Activated CD4-positive, CD25-positive, alpha-beta regulatory T cell (primary cell): Measurements from ENCODE around the gene DEPDC5.

Experiments
- DNase-seq, 4 experiments: peaks; one replicate each; lab custom pipeline; 2025; lab: John Stamatoyannopoulos, UW

Gene DEPDC5

GRCh38 chr22:31852691-31853421 is 99.0 kb downstream of the DEPDC5 start:
- DNase-seq: no peak

GRCh38 chr22:31853736-31854495 is 100.1 kb downstream of the DEPDC5 start:
- DNase-seq: no peak

- DNase-seq: no peak
Observed at GRCh38 chr22:31857247-31857646, 103.4 kb downstream of the DEPDC5 start.

- DNase-seq: peak in 1 of 4 experiments; percentile 5
Observed at GRCh38 chr22:31861226-31861840, 107.5 kb downstream of the DEPDC5 start.

- no peak for DNase-seq
Observed at GRCh38 chr22:31866918-31867317, 113.1 kb downstream of the DEPDC5 start.

- DNase-seq: no peak
Observed at GRCh38 chr22:31867386-31868153, 113.8 kb downstream of the DEPDC5 start.

- DNase-seq: no peak
Observed at GRCh38 chr22:31869739-31870138, 115.9 kb downstream of the DEPDC5 start.

GRCh38 chr22:31870890-31871289 is 117.1 kb downstream of the DEPDC5 start:
- DNase-seq: no peak

- no peak for DNase-seq
Observed at GRCh38 chr22:31871480-31871879, 117.7 kb downstream of the DEPDC5 start.

GRCh38 chr22:31872209-31872608 is 118.4 kb downstream of the DEPDC5 start:
- no peak for DNase-seq

GRCh38 chr22:31874821-31875220 is 121.0 kb downstream of the DEPDC5 start:
- no peak for DNase-seq

- DNase-seq: no peak
Observed at GRCh38 chr22:31876156-31876920, 122.5 kb downstream of the DEPDC5 start.

GRCh38 chr22:31879585-31879984 is 125.8 kb downstream of the DEPDC5 start:
- no peak for DNase-seq

- no peak for DNase-seq
Observed at GRCh38 chr22:31881200-31881599, 127.4 kb downstream of the DEPDC5 start.

GRCh38 chr22:31881865-31882264 is 128.0 kb downstream of the DEPDC5 start:
- no peak for DNase-seq

- DNase-seq: no peak
Observed at GRCh38 chr22:31882971-31883370, 129.2 kb downstream of the DEPDC5 start.

GRCh38 chr22:31883989-31884388 is 130.2 kb downstream of the DEPDC5 start:
- DNase-seq: no peak

- DNase-seq: no peak
Observed at GRCh38 chr22:31891366-31892079, 137.7 kb downstream of the DEPDC5 start.

GRCh38 chr22:31892080-31892433 is 138.2 kb downstream of the DEPDC5 start:
- DNase-seq: no peak

- no peak for DNase-seq
Observed at GRCh38 chr22:31893460-31893859, 139.6 kb downstream of the DEPDC5 start.
